SK-N-SH treated with all-trans-retinoic acid at 6 μM for 48 hours (cell line): Measurements from ENCODE around the gene CPZ.

Experiments
- OSR1 ChIP-seq: fragments of 250-450 bp; sonication (Bioruptor Pico); IDR thresholded peaks from 2 replicates; pipeline ENCODE4 v1.8.0; 2022; ENCODE audit warnings: moderate library complexity, mild to moderate bottlenecking, inconsistent platforms
- RARB ChIP-seq: fragments of 250-450 bp; sonication (Bioruptor Pico); IDR thresholded peaks from 2 replicates; pipeline ENCODE4 v1.8.0; 2021; ENCODE audit warnings: mild to moderate bottlenecking, moderate library complexity
- TOX ChIP-seq: fragments of 250-450 bp; sonication (Bioruptor Pico); IDR thresholded peaks from 2 replicates; pipeline ENCODE4 v1.8.0; 2021; ENCODE audit warnings: mild to moderate bottlenecking, moderate library complexity, borderline replicate concordance
- ZNF565 ChIP-seq: fragments of 450-650 bp; formaldehyde crosslinking; conservative IDR thresholded peaks from 2 replicates; pipeline ENCODE4 v1.5.0; 2020; ENCODE audit warnings: low read depth, mild to moderate bottlenecking, moderate library complexity
- TF ChIP-seq, protein P1 (sequence below): fragments of 250-450 bp; sonication (Bioruptor Pico); IDR thresholded peaks from 2 replicates; pipeline ENCODE4 v1.8.0; 2020; ENCODE audit warnings: mild to moderate bottlenecking, moderate library complexity, borderline replicate concordance

DNA sequence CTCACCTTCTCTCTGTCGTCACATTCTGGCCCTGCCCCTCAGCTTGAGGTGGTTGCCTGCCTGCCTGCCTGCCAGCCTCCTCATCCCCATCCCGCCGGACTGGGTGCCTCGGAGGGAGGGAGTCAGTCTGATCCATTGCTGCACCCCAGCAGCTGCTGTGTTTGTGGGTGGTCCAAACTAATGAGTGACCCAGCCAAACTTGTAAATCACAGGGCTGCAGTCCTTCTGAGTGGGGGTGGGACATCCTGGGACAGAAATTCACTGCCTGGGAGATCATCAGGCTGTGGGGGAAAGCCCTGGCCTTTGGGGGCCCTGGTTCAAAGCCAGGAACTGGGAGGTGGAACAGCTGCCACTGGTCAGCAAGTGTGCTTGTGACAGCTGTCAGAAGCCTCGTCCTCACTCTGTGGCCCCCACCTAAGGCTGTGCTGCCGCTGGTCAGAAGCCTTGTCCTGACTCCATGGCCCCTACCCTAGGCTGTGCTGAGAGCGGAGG lies 6.8 kb upstream of the CPZ start:
- no peak for TF ChIP-seq RARB (CRISPR knock-in tag)
- TF ChIP-seq TOX = no peak
- TF ChIP-seq, protein P1, sequence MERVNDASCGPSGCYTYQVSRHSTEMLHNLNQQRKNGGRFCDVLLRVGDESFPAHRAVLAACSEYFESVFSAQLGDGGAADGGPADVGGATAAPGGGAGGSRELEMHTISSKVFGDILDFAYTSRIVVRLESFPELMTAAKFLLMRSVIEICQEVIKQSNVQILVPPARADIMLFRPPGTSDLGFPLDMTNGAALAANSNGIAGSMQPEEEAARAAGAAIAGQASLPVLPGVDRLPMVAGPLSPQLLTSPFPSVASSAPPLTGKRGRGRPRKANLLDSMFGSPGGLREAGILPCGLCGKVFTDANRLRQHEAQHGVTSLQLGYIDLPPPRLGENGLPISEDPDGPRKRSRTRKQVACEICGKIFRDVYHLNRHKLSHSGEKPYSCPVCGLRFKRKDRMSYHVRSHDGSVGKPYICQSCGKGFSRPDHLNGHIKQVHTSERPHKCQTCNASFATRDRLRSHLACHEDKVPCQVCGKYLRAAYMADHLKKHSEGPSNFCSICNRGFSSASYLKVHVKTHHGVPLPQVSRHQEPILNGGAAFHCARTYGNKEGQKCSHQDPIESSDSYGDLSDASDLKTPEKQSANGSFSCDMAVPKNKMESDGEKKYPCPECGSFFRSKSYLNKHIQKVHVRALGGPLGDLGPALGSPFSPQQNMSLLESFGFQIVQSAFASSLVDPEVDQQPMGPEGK (CRISPR knock-in tag) = no peak
- no peak for TF ChIP-seq ZNF565 (CRISPR knock-in tag)
- TF ChIP-seq OSR1 (CRISPR knock-in tag) = no peak
